Sigmoid colon (tissue), 7 donors: ENCODE data around the gene ZBTB47. TPM values are rescaled to one million over a fixed set of nuclear protein-coding genes. Genes with fewer than 3 reads are reported as not detected.
A peak's percentile ranks its signal among the peaks of the same experiment; 100 is the strongest.

Source experiments
- DNase-seq: peaks from one replicate; pipeline ENCODE4 v3.0.0-alpha.2; 2019
- H3K27ac ChIP-seq, 4 donors: fragments of 200-600 bp; sonication (generic); one replicate each; pipeline ENCODE4 v1.5.1; 2016 to 2019; ENCODE audit warnings: mild to moderate bottlenecking in 1 of 4
- H3K27me3 ChIP-seq, 3 donors: fragments of 200-600 bp; sonication (generic); one replicate each; pipeline ENCODE4 v1.5.1; 2019; ENCODE audit warnings: mild to moderate bottlenecking in 1 of 3
- H3K36me3 ChIP-seq, 4 donors: fragments of 200-600 bp; sonication (generic); one replicate each; pipeline ENCODE4 v1.5.1; 2016 to 2019
- H3K4me1 ChIP-seq, 4 donors: fragments of 200-600 bp; sonication (generic); one replicate each; pipeline ENCODE4 v1.5.1; 2017 to 2019
- H3K4me3 ChIP-seq, 4 donors: fragments of 200-600 bp; sonication (generic); one replicate each; pipeline ENCODE4 v1.5.1; 2017 to 2019; ENCODE audit warnings: mild to moderate bottlenecking in 2 of 4, moderate library complexity in 1 of 4
- H3K9me3 ChIP-seq, 4 donors: fragments of 200-600 bp in 3 of 4; sonication (generic) in 3 of 4; one replicate each; pipeline versions ENCODE4 v1.5.1 to v1.6.1; 2013 to 2019
- CTCF ChIP-seq, 4 experiments: fragments of 450-650 bp in 3 of 4; fragments of 200-600 bp in 1 of 4; IDR thresholded peaks; one replicate each; pipeline ENCODE4 v1.5.1; 2016 to 2019; ENCODE audit warnings: antibody characterized with exemption in 4 of 4, mild to moderate bottlenecking in 3 of 4, moderate library complexity in 2 of 4
- EP300 ChIP-seq, 4 donors: sonication (generic); formaldehyde crosslinking; IDR thresholded peaks; one replicate each; pipeline ENCODE4 v1.6.1; 2017; ENCODE audit warnings: antibody characterized with exemption in 4 of 4
- POLR2A ChIP-seq, 2 donors: fragments of 450-650 bp; IDR thresholded peaks; one replicate each; pipeline ENCODE4 v1.6.1; 2016; ENCODE audit warnings: antibody characterized with exemption in 2 of 2, mild to moderate bottlenecking in 2 of 2, moderate library complexity in 2 of 2
- POLR2AphosphoS5 ChIP-seq, 4 donors: sonication (generic); formaldehyde crosslinking; IDR thresholded peaks; one replicate each; pipeline ENCODE4 v1.6.1; 2017; ENCODE audit warnings: antibody characterized with exemption in 4 of 4
- WGBS, 2 donors: extraction: QIAGEN DNeasy Blood & Tissue Kit; methylation state at CpG; one replicate each; pipeline ENCODE4 v1.1.7; 2013; 5-methylcytosine and 5-hydroxymethylcytosine counted together
- intact Hi-C: fragments of 100-400 bp; cut with DNase I; formaldehyde crosslinking; loops from one replicate; pipeline ENCODE4 v1.15.1; 2023
- polyA plus RNA-seq, 3 donors: library from polyadenylated mRNA; stranded (reverse); fragments of 200-250 nt; gene quantifications; one replicate each; pipeline ENCODE4 v1.2.3, GENCODE V29; 2013
- total RNA-seq, 4 donors: library from RNA; depleted of rRNA; stranded (reverse); fragments of >200 nt; gene quantifications; one replicate each; pipeline ENCODE4 v1.1.0, GENCODE V29; 2016
- donor health status: healthy with polysubstance abuse.
- donor health status: Bipolar disorder and iron deficiency.
- donor health status: healthy.

ZBTB47 gene
- total and polyA plus RNA-seq, 7 donors: 6.2 to 74.8 (median 34.9) TPM

DNA sequence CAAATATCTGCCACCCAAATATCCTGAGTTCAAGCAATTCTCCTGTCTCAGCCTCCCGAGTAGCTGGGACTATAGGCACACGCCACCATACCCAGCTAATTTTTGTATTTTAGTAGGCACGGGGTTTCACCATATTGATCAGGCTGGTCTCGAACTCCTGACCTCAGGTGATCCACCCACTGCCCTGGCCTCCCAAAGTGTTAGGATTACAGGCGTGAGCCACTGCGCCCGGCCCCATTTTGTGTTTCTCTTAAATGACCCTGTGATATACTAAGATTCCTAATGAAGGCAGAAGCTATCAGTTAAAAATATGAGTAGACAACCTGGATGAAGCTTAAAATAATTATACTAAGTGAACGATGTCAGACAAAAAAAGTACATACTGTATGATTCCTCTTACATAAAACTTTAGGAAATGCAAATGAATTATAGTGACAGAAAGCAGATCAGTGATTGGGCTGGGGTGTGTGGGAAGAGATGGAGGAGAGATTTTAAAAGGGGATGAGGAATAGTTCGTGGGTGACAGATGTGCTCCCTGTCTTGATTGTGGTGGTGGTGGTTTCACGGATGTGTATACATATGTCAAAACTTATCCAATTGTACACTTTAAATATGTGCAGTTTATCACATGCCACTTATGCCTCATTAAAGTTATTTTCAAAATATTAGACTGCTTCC lies 28.0 kb downstream of the ZBTB47 start:
- Histone ChIP-seq H3K4me1 (peaks cover 0 to 34% (median 30%) of the 10 kb centered on the region in 4 donors), H3K27me3 (peaks cover 0 to 8% (median 0%) of the 10 kb centered on the region in 3 donors), H3K9me3 (no peaks in the 10 kb centered on the region), H3K4me3 (no peak overlapping the region), H3K36me3 (no peaks in the 10 kb centered on the region), H3K27ac (no peak overlapping the region)
- no peak for TF ChIP-seq EP300 (IDR thresholded peaks at IDR 0.05)
- TF ChIP-seq POLR2AphosphoS5 (IDR thresholded peaks at IDR 0.05): no peak
- no peak for TF ChIP-seq CTCF (IDR thresholded peaks at IDR 0.05)
- TF ChIP-seq POLR2A (IDR thresholded peaks at IDR 0.05): no peak
- DNase-seq: peak; percentile 46
- intact Hi-C loops: no loop called here
- 81 to 85% methylated on average over 10 of the region's 10 CpGs for WGBS, 2 donors

GRCh38 chr3:42682301-42683070 lies 29.0 kb downstream of the ZBTB47 start:
- peak; percentile 61 for DNase-seq
- Histone ChIP-seq H3K36me3 (no peaks in the 10 kb centered on the region), H3K4me1 (peaks cover 0 to 34% (median 30%) of the 10 kb centered on the region in 4 donors), H3K27ac (peak overlapping the region in 1 of 4 donors; percentile 60), H3K27me3 (peaks cover 0 to 9% (median 0%) of the 10 kb centered on the region in 3 donors), H3K9me3 (no peaks in the 10 kb centered on the region), H3K4me3 (no peak overlapping the region)
- WGBS, 2 donors: 74 to 77% methylated on average over 12 of the region's 12 CpGs
- intact Hi-C loops: no loop called here
- no peak for TF ChIP-seq POLR2AphosphoS5 (IDR thresholded peaks at IDR 0.05)
- no peak for TF ChIP-seq CTCF (IDR thresholded peaks at IDR 0.05)
- TF ChIP-seq POLR2A (IDR thresholded peaks at IDR 0.05): no peak
- TF ChIP-seq EP300 (IDR thresholded peaks at IDR 0.05): no peak

- no peak overlapping the region for H3K4me3 ChIP-seq
- H3K9me3 ChIP-seq: no peaks in the 10 kb centered on the region
- H3K27ac ChIP-seq: peak overlapping the region; percentile 46 to 60 (median 54)
- H3K27me3 ChIP-seq: peaks cover 0 to 9% (median 0%) of the 10 kb centered on the region in 3 donors
- intact Hi-C loops: no loop called here
- WGBS, 2 donors: 31 to 55% methylated on average over 10 of the region's 10 CpGs
- TF ChIP-seq CTCF (IDR thresholded peaks at IDR 0.05): no peak
- peak in 2 of 4 donors; percentile 47 to 60 for TF ChIP-seq POLR2AphosphoS5 (IDR thresholded peaks at IDR 0.05)
- TF ChIP-seq POLR2A (IDR thresholded peaks at IDR 0.05): no peak
- DNase-seq: peak; percentile 86
- peaks cover 0 to 34% (median 30%) of the 10 kb centered on the region in 4 donors for H3K4me1 ChIP-seq
- H3K36me3 ChIP-seq: no peaks in the 10 kb centered on the region
Observed at GRCh38 chr3:42683875-42684598, 30.5 kb downstream of the ZBTB47 start.

GRCh38 chr3:42684632-42685362 lies 31.3 kb downstream of the ZBTB47 start:
- TF ChIP-seq POLR2A (IDR thresholded peaks at IDR 0.05) (no peak), CTCF (IDR thresholded peaks at IDR 0.05) (no peak), POLR2AphosphoS5 (IDR thresholded peaks at IDR 0.05) (no peak), EP300 (IDR thresholded peaks at IDR 0.05) (no peak)
- Histone ChIP-seq H3K4me1 (peaks cover 0 to 34% (median 30%) of the 10 kb centered on the region in 4 donors), H3K27me3 (peaks cover 0 to 9% (median 0%) of the 10 kb centered on the region in 3 donors), H3K9me3 (no peaks in the 10 kb centered on the region), H3K4me3 (no peak overlapping the region), H3K36me3 (no peaks in the 10 kb centered on the region), H3K27ac (peak overlapping the region; percentile 6 to 60 (median 29))
- intact Hi-C loops: no loop called here
- 80 to 88% methylated on average over 7 of the region's 7 CpGs for WGBS, 2 donors
- no peak for DNase-seq
